K562 (cell line): ENCODE measurements around the gene TCHP. TPM values are rescaled to one million over a fixed set of nuclear protein-coding genes. Genes with fewer than 3 reads are reported as not detected.

ENCODE experiments used
- CBFB ChIP-seq: sonication (generic); formaldehyde crosslinking; IDR thresholded peaks from 2 replicates; pipeline ENCODE4 v1.4.0; 2020; ENCODE audit warnings: mild to moderate bottlenecking, missing genetic modification reagents
- CBX1 ChIP-seq: sonication (generic); IDR thresholded peaks from 2 replicates; pipeline ENCODE4 v1.6.1; 2016; ENCODE audit warnings: antibody characterized with exemption, low read depth, mild to moderate bottlenecking
- CBX2 ChIP-seq: fragments of 200-600 bp; sonication (generic); IDR thresholded peaks from one replicate; pipeline ENCODE4 v1.6.1; 2012; ENCODE audit warnings: mild to moderate bottlenecking, low read length, inconsistent platforms; ENCODE audit not compliant: insufficient read depth, poor library complexity, severe bottlenecking
- DNMT1 ChIP-seq: fragments of 450-650 bp; IDR thresholded peaks from 2 replicates; pipeline ENCODE4 v1.6.1; 2016; ENCODE audit warnings: antibody characterized with exemption, mild to moderate bottlenecking
- HDAC3 ChIP-seq: fragments of 450-650 bp; IDR thresholded peaks from 2 replicates; pipeline ENCODE4 v1.6.1; 2018; ENCODE audit warnings: borderline replicate concordance, mild to moderate bottlenecking, moderate library complexity; ENCODE audit not compliant: partially characterized antibody
- HDGF ChIP-seq: fragments of 450-650 bp; IDR thresholded peaks from 2 replicates; pipeline ENCODE4 v1.6.1; 2016
- HEY1 ChIP-seq: fragments of 250-450 bp; sonication (Bioruptor Pico); IDR thresholded peaks from 2 replicates; pipeline ENCODE4 v1.5.0; 2020; ENCODE audit warnings: mild to moderate bottlenecking, moderate library complexity, borderline replicate concordance
- HLTF ChIP-seq: fragments of 450-650 bp; IDR thresholded peaks from 2 replicates; pipeline ENCODE4 v1.6.1; 2016
- KAT2B ChIP-seq: IDR thresholded peaks from one replicate; pipeline ENCODE4 v1.6.1; 2012; ENCODE audit warnings: low read depth, mild to moderate bottlenecking, control low read depth, inconsistent platforms, low read length, moderate library complexity
- KLF13 ChIP-seq: fragments of 450-650 bp; IDR thresholded peaks from 2 replicates; pipeline ENCODE4 v1.6.1; 2016; ENCODE audit warnings: missing genetic modification characterization, low read depth, mild to moderate bottlenecking, missing compliant biosample characterization, moderate library complexity, borderline replicate concordance
- NCOA2 ChIP-seq, 2 experiments: fragments of 450-650 bp; IDR thresholded peaks; 2 replicates each; pipeline ENCODE4 v1.6.1; 2018; ENCODE audit warnings: mild to moderate bottlenecking in 2 of 2, moderate library complexity in 1 of 2; ENCODE audit not compliant: partially characterized antibody in 2 of 2
- NFIX ChIP-seq: fragments of 250-450 bp; sonication (Bioruptor Pico); IDR thresholded peaks from 2 replicates; pipeline ENCODE4 v1.4.0; 2020; ENCODE audit warnings: low read depth, mild to moderate bottlenecking, moderate library complexity
- NR2C1 ChIP-seq, 2 experiments: fragments of 450-650 bp; IDR thresholded peaks; 2 replicates each; pipeline ENCODE4 v1.6.1; 2017; ENCODE audit warnings: mild to moderate bottlenecking in 2 of 2, antibody characterized with exemption in 1 of 2, inconsistent platforms in 1 of 2, missing compliant biosample characterization in 1 of 2, missing genetic modification characterization in 1 of 2
- POLR2H ChIP-seq: IDR thresholded peaks from 2 replicates; pipeline ENCODE4 v1.6.1; 2016; ENCODE audit warnings: missing genetic modification characterization, low read depth, mild to moderate bottlenecking, control low read depth, missing compliant biosample characterization, moderate library complexity
- PTRF ChIP-seq: fragments of 450-650 bp; IDR thresholded peaks from 2 replicates; pipeline ENCODE4 v1.6.1; 2016; ENCODE audit warnings: mild to moderate bottlenecking, missing genetic modification characterization, missing compliant biosample characterization
- RBM14 ChIP-seq: fragments of 200-400 bp; formaldehyde crosslinking; IDR thresholded peaks from 2 replicates; pipeline ENCODE4 v1.6.1; 2018; ENCODE audit warnings: low read depth, mild to moderate bottlenecking, low read length, moderate library complexity, borderline replicate concordance; ENCODE audit not compliant: insufficient read depth
- SAFB2 ChIP-seq: fragments of 200-400 bp; formaldehyde crosslinking; IDR thresholded peaks from 2 replicates; pipeline ENCODE4 v1.6.1; 2018; ENCODE audit warnings: borderline replicate concordance, low read length, low read depth, moderate library complexity; ENCODE audit not compliant: severe bottlenecking
- SNAPC5 ChIP-seq: fragments of 250-450 bp; sonication (Bioruptor Pico); IDR thresholded peaks from 2 replicates; pipeline ENCODE4 v1.8.0; 2021; ENCODE audit warnings: moderate library complexity, mild to moderate bottlenecking, inconsistent platforms
- WHSC1 ChIP-seq: IDR thresholded peaks from one replicate; pipeline ENCODE4 v1.6.1; 2012; ENCODE audit warnings: low read length, control low read depth, inconsistent platforms
- ZNF239 ChIP-seq: fragments of 250-450 bp; sonication (Bioruptor Pico); IDR thresholded peaks from 2 replicates; pipeline ENCODE4 v1.4.0; 2020; ENCODE audit warnings: mild to moderate bottlenecking
- ZNF311 ChIP-seq: fragments of 250-450 bp; sonication (Bioruptor Pico); IDR thresholded peaks from 2 replicates; pipeline ENCODE4 v1.4.0; 2020; ENCODE audit warnings: mild to moderate bottlenecking, moderate library complexity
- ZNF384 ChIP-seq: IDR thresholded peaks from 2 replicates; pipeline ENCODE4 v1.6.1; 2012; ENCODE audit warnings: low read depth, low read length, improper control_type of control experiment
- ZNF668 ChIP-seq: fragments of 250-450 bp; sonication (Bioruptor Pico); IDR thresholded peaks from 2 replicates; pipeline ENCODE4 v1.8.0; 2022; ENCODE audit warnings: mild to moderate bottlenecking, inconsistent platforms
- ZNF766 ChIP-seq: fragments of 200-800 bp; sonication (Bioruptor generic); conservative IDR thresholded peaks from 2 replicates; pipeline ENCODE4 v1.6.1; 2016; ENCODE audit warnings: missing genetic modification characterization, missing compliant biosample characterization
- ZNF830 ChIP-seq: fragments of 250-450 bp; sonication (Bioruptor Pico); IDR thresholded peaks from 2 replicates; pipeline ENCODE4 v1.5.0; 2021; ENCODE audit warnings: mild to moderate bottlenecking
- polyA plus RNA-seq, 8 experiments: library from polyadenylated mRNA; depleted of rRNA in 4 of 8; stranded (reverse) in 5 of 8; unstranded in 3 of 8; fragments of >200 nt; fragmentation: Nextera tagmentation in 2 of 8; fragmentation: Illumina TruSeq in 1 of 8; extraction: Ambion mirVana in 2 of 8; extraction: Trizol in 1 of 8; gene quantifications; 2 replicates each; pipeline versions ENCODE4 v1.2.1 to v1.2.3, GENCODE V29; 2011 to 2014; ENCODE audit warnings: inconsistent platforms in 1 of 8, missing spikeins in 1 of 8
- total RNA-seq, 7 experiments: library from RNA; depleted of rRNA in 6 of 7; stranded (reverse); fragments of >200 nt in 6 of 7; fragmentation: Illumina TruSeq in 2 of 7; extraction: Trizol in 2 of 7; gene quantifications; 2 replicates each; pipeline versions ENCODE4 v1.2.1 to v1.2.3, GENCODE V29; 2011 to 2021; ENCODE audit warnings: low replicate concordance in 1 of 7
- TF ChIP-seq, protein P1 (sequence below): sonication (generic); formaldehyde crosslinking; IDR thresholded peaks from 2 replicates; pipeline ENCODE4 v1.8.0; 2022; ENCODE audit warnings: mild to moderate bottlenecking, missing genetic modification reagents

The TCHP gene
- total and polyA plus RNA-seq, 9 of the 15 experiments (the other 6 are each of a cell fraction or from before 2014, with no cell fraction given): 3.4 to 30.4 (median 19.7) TPM

- TF ChIP-seq, protein P1, sequence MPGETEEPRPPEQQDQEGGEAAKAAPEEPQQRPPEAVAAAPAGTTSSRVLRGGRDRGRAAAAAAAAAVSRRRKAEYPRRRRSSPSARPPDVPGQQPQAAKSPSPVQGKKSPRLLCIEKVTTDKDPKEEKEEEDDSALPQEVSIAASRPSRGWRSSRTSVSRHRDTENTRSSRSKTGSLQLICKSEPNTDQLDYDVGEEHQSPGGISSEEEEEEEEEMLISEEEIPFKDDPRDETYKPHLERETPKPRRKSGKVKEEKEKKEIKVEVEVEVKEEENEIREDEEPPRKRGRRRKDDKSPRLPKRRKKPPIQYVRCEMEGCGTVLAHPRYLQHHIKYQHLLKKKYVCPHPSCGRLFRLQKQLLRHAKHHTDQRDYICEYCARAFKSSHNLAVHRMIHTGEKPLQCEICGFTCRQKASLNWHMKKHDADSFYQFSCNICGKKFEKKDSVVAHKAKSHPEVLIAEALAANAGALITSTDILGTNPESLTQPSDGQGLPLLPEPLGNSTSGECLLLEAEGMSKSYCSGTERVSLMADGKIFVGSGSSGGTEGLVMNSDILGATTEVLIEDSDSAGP (CRISPR knock-in tag): no peak
- TF ChIP-seq HDGF: no peak
- TF ChIP-seq ZNF311: no peak
- TF ChIP-seq DNMT1: no peak
- no peak for TF ChIP-seq KAT2B
- no peak for TF ChIP-seq SNAPC5 (CRISPR knock-in tag)
- no peak for TF ChIP-seq ZNF239 (CRISPR knock-in tag)
- TF ChIP-seq HDAC3: no peak
- TF ChIP-seq HEY1: no peak
- no peak for TF ChIP-seq POLR2H (tag)
- TF ChIP-seq RBM14: no peak
- no peak for TF ChIP-seq CBFB (CRISPR knock-in tag)
- no peak for TF ChIP-seq PTRF
- TF ChIP-seq WHSC1: no peak
- no peak for TF ChIP-seq ZNF830 (CRISPR knock-in tag)
- no peak for TF ChIP-seq KLF13 (tag)
- TF ChIP-seq ZNF384: no peak
- TF ChIP-seq CBX1: no peak
- TF ChIP-seq SAFB2: no peak
- no peak for TF ChIP-seq ZNF668
- TF ChIP-seq HLTF: no peak
- TF ChIP-seq ZNF766: no peak
- TF ChIP-seq CBX2: no peak
- no peak for TF ChIP-seq NFIX (CRISPR knock-in tag)
- TF ChIP-seq NCOA2 (IDR thresholded peaks at IDR 0.05; ENCODE audit: partially characterized antibody in 2 of 2): no peak
- no peak for TF ChIP-seq NR2C1 (IDR thresholded peaks at IDR 0.05)
- no peak for TF ChIP-seq NR2C1 (tag; IDR thresholded peaks at IDR 0.05)
Observed at GRCh38 chr12:109880043-109880931, 19.8 kb upstream of the TCHP start, which contains the start of gene GLTP (continued).
